Endodermal cell (in vitro differentiated cells): ENCODE data around the gene CBLB. TPM values are rescaled to one million over a fixed set of nuclear protein-coding genes. Genes with fewer than 3 reads are reported as not detected.

Experiments used
- DNase-seq: peaks from one replicate; pipeline ENCODE4 v3.0.0-alpha.2; 2017
- H3K27ac ChIP-seq: 2 replicates; pipeline ENCODE4 v1.5.1; 2013; ENCODE audit warnings: mild to moderate bottlenecking, low read depth, low read length, moderate library complexity
- H3K27me3 ChIP-seq: 2 replicates; pipeline ENCODE4 v1.6.1; 2013; ENCODE audit warnings: mild to moderate bottlenecking, low read length, moderate library complexity; ENCODE audit not compliant: insufficient read depth, control insufficient read depth, poor library complexity, severe bottlenecking
- H3K36me3 ChIP-seq: 2 replicates; pipeline ENCODE4 v1.7.0; 2013; ENCODE audit warnings: mild to moderate bottlenecking, low read length, moderate library complexity; ENCODE audit not compliant: control insufficient read depth, insufficient read depth
- H3K4me1 ChIP-seq: one replicate; pipeline ENCODE4 v1.7.0; 2013; ENCODE audit warnings: low read length; ENCODE audit not compliant: control insufficient read depth, insufficient read depth
- H3K4me3 ChIP-seq: 2 replicates; pipeline ENCODE4 v1.5.1; 2013; ENCODE audit warnings: mild to moderate bottlenecking, low read length, moderate library complexity
- H3K9ac ChIP-seq: 2 replicates; pipeline ENCODE4 v1.6.1; 2013; ENCODE audit warnings: mild to moderate bottlenecking, low read length, moderate library complexity; ENCODE audit not compliant: poor library complexity, severe bottlenecking; ENCODE audit errors: extremely low read depth
- H3K9me3 ChIP-seq: 2 replicates; pipeline ENCODE4 v1.6.1; 2013; ENCODE audit warnings: mild to moderate bottlenecking, low read length, moderate library complexity; ENCODE audit not compliant: control insufficient read depth
- H3K27ac Mint-ChIP-seq: 2 replicates; pipeline ENCODE4 v1.8.0; 2020; ENCODE audit warnings: mixed read lengths
- H3K27me3 Mint-ChIP-seq: 2 replicates; pipeline ENCODE4 v1.8.0; 2021; ENCODE audit warnings: mild to moderate bottlenecking, mixed read lengths; ENCODE audit not compliant: insufficient read depth
- H3K36me3 Mint-ChIP-seq: 2 replicates; pipeline ENCODE4 v1.8.0; 2020; ENCODE audit warnings: low read depth, mixed read lengths
- H3K4me1 Mint-ChIP-seq: 2 replicates; pipeline ENCODE4 v1.8.0; 2020; ENCODE audit warnings: mixed read lengths
- H3K4me3 Mint-ChIP-seq: 2 replicates; pipeline ENCODE4 v1.8.0; 2020; ENCODE audit warnings: mild to moderate bottlenecking, moderate library complexity, mixed read lengths
- H3K9me3 Mint-ChIP-seq: 2 replicates; pipeline ENCODE4 v1.8.0; 2020; ENCODE audit warnings: mild to moderate bottlenecking, mixed read lengths
- whole genome bisulfite sequencing, 2 experiments: methylation state at CpG; one replicate each; pipeline versions ENCODE4 v1.1.5 to v1.1.7; 2013; ENCODE audit warnings: missing lambda C conversion rate in 2 of 2, mixed read lengths in 1 of 2; ENCODE audit not compliant: insufficient coverage in 1 of 2, insufficient read length in 1 of 2; 5-methylcytosine and 5-hydroxymethylcytosine counted together
- total RNA-seq, 2 donors: library from RNA; stranded (reverse); fragmentation: NEBNext Ultra II Directional in 1 of 2; extraction: Animal tissue kit (Norgen Biotek cat#: 25700) in 1 of 2; gene quantifications; 2 replicates in 1 of 2; 3 replicates in 1 of 2; pipeline ENCODE4 v1.2.1, GENCODE V29; 2021
- TF ChIP-seq, protein P1 (sequence below): fragments of 200-600 bp; sonication (generic); conservative IDR thresholded peaks from 2 replicates; pipeline ENCODE4 v1.5.0; 2021; ENCODE audit warnings: antibody characterized with exemption, mild to moderate bottlenecking

The CBLB gene
- total RNA-seq, 2 donors from 2014 or later = 45.4 to 60.5 TPM

DNA sequence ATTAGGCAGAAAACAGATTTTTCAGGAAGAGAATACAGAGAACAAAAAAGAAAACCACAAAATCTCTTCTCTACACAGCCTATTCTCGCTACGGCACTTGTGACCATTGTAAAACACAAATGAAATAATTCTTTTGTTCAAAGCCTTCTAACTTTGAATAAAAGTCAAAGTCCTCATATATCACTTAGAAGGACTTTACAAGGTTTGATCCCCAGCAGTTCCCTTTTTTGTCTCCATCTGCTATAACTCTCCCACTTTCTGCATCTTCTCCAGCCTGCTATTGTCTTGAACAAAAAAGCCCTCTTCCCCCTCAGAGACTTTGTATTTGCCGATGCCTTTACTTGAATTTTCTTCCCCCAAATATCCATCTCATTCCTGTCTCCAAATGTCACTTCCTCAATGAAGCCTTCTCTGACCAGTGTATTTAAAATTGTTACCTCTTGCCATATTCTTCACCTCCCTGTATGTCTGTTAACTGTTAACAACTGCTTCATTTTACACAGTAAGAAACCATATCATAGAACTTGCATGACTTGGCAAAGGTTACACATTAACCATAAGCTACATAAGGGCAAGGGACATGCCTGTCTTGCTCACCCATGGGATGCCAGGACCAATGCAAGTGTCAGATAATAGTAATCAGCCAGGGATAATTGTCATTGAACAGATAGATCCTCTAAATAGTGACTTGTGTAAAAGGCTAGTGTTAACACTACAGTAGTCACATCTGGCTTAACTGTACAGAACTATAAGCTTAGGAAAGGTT, 122.4 kb downstream of the CBLB start:
- H3K9me3 ChIP-seq = no peaks in the 10 kb centered on the region
- TF ChIP-seq, protein P1, sequence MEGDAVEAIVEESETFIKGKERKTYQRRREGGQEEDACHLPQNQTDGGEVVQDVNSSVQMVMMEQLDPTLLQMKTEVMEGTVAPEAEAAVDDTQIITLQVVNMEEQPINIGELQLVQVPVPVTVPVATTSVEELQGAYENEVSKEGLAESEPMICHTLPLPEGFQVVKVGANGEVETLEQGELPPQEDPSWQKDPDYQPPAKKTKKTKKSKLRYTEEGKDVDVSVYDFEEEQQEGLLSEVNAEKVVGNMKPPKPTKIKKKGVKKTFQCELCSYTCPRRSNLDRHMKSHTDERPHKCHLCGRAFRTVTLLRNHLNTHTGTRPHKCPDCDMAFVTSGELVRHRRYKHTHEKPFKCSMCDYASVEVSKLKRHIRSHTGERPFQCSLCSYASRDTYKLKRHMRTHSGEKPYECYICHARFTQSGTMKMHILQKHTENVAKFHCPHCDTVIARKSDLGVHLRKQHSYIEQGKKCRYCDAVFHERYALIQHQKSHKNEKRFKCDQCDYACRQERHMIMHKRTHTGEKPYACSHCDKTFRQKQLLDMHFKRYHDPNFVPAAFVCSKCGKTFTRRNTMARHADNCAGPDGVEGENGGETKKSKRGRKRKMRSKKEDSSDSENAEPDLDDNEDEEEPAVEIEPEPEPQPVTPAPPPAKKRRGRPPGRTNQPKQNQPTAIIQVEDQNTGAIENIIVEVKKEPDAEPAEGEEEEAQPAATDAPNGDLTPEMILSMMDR = no peak
- Mint-ChIP-seq H3K9me3 (peaks cover 3% of the 10 kb centered on the region), H3K4me1 (peaks cover 30% of the 10 kb centered on the region), H3K36me3 (peaks cover 36% of the 10 kb centered on the region), H3K27ac (no peak overlapping the region), H3K27me3 (no peaks in the 10 kb centered on the region), H3K4me3 (no peak overlapping the region)
- peaks cover 6% of the 10 kb centered on the region for H3K4me1 ChIP-seq
- DNase-seq = no peak
- H3K9ac ChIP-seq = no peak overlapping the region
- peak overlapping the region; percentile 7 for H3K27ac ChIP-seq
- H3K36me3 ChIP-seq = peaks cover 12% of the 10 kb centered on the region
- no peaks in the 10 kb centered on the region for H3K27me3 ChIP-seq
- WGBS, 2 experiments = 82 to 87% methylated on average over 3 of the region's 3 CpGs
- H3K4me3 ChIP-seq = no peak overlapping the region

GRCh38 chr3:105745046-105745445, 123.8 kb downstream of the CBLB start:
- no peak overlapping the region for H3K4me3 Mint-ChIP-seq
- H3K9me3 Mint-ChIP-seq = peaks cover 3% of the 10 kb centered on the region
- peaks cover 37% of the 10 kb centered on the region for H3K36me3 Mint-ChIP-seq
- no peaks in the 10 kb centered on the region for H3K27me3 ChIP-seq
- TF ChIP-seq, protein P1 = no peak
- H3K4me1 ChIP-seq = peaks cover 6% of the 10 kb centered on the region
- H3K4me3 ChIP-seq = no peak overlapping the region
- 88 to 100% methylated on average over 1 to 2 of the region's 3 CpGs for WGBS, 2 experiments
- DNase-seq = no peak
- H3K27ac Mint-ChIP-seq = no peak overlapping the region
- peaks cover 24% of the 10 kb centered on the region for H3K4me1 Mint-ChIP-seq
- peaks cover 15% of the 10 kb centered on the region for H3K36me3 ChIP-seq
- H3K27ac ChIP-seq = no peak overlapping the region
- H3K9me3 ChIP-seq = no peaks in the 10 kb centered on the region
- no peaks in the 10 kb centered on the region for H3K27me3 Mint-ChIP-seq
- no peak overlapping the region for H3K9ac ChIP-seq

GRCh38 chr3:105744202-105744601, 124.6 kb downstream of the CBLB start:
- Mint-ChIP-seq H3K4me1 (peaks cover 24% of the 10 kb centered on the region), H3K36me3 (peaks cover 42% of the 10 kb centered on the region), H3K9me3 (peaks cover 3% of the 10 kb centered on the region), H3K27ac (no peak overlapping the region), H3K4me3 (no peak overlapping the region), H3K27me3 (no peaks in the 10 kb centered on the region)
- Histone ChIP-seq H3K9me3 (no peaks in the 10 kb centered on the region), H3K27me3 (no peaks in the 10 kb centered on the region), H3K36me3 (peaks cover 15% of the 10 kb centered on the region), H3K27ac (no peak overlapping the region), H3K9ac (no peak overlapping the region), H3K4me3 (no peak overlapping the region), H3K4me1 (peaks cover 6% of the 10 kb centered on the region)
- DNase-seq = no peak
- TF ChIP-seq, protein P1 = no peak
- no CpG with 5 or more reads among the region's 1 CpG for WGBS, 2 experiments
